Heart right ventricle (tissue), 16 donors: Measurements from ENCODE around the gene GRID1. TPM values are rescaled to one million over a fixed set of nuclear protein-coding genes. Genes with fewer than 3 reads are reported as not detected.
A peak's percentile ranks its signal among the peaks of the same experiment; 100 is the strongest.

ENCODE experiments used
- ATAC-seq, 8 donors: fragments of 200-7000 bp; cut with Tn5 transposase; one replicate each; pipeline ENCODE4 v1.9.1; 2020; ENCODE audit warnings: mild to moderate bottlenecking in 8 of 8, moderate library complexity in 8 of 8, moderate number of reproducible peaks in 1 of 8
- DNase-seq, 2 donors: peaks; one replicate each; pipeline ENCODE4 v3.0.0-alpha.2; 2020
- H3K27ac ChIP-seq, 10 donors: fragments of 200-600 bp; sonication (generic) in 2 of 10; one replicate each; pipeline versions ENCODE4 v1.5.0 to v1.8.0; 2020 to 2022; ENCODE audit warnings: mild to moderate bottlenecking in 3 of 10
- H3K27me3 ChIP-seq, 7 donors: fragments of 200-600 bp; one replicate each; pipeline ENCODE4 v1.8.0; 2021 to 2022; ENCODE audit warnings: mild to moderate bottlenecking in 2 of 7
- H3K36me3 ChIP-seq, 9 donors: fragments of 200-600 bp; sonication (generic) in 1 of 9; one replicate each; pipeline versions ENCODE4 v1.5.0 to v1.8.0; 2020 to 2022; ENCODE audit warnings: mild to moderate bottlenecking in 2 of 9
- H3K4me1 ChIP-seq, 9 donors: fragments of 200-600 bp; sonication (generic) in 1 of 9; one replicate each; pipeline versions ENCODE4 v1.5.0 to v1.8.0; 2020 to 2022; ENCODE audit warnings: mild to moderate bottlenecking in 4 of 9
- H3K4me3 ChIP-seq, 10 donors: fragments of 200-600 bp; sonication (generic) in 2 of 10; one replicate each; pipeline versions ENCODE4 v1.5.0 to v1.8.0; 2020 to 2022; ENCODE audit warnings: mild to moderate bottlenecking in 7 of 10, moderate library complexity in 2 of 10
- H3K9me3 ChIP-seq, 11 donors: fragments of 200-600 bp in 10 of 11; sonication (generic) in 2 of 11; one replicate each; pipeline versions ENCODE4 v1.5.0 to v1.8.0; 2013 to 2022; ENCODE audit warnings: mild to moderate bottlenecking in 2 of 11, control low read depth in 1 of 11, moderate library complexity in 1 of 11
- CTCF ChIP-seq, 9 donors: fragments of 200-600 bp; sonication (generic) in 2 of 9; IDR thresholded peaks; one replicate each; pipeline versions ENCODE4 v1.5.0 to v1.8.0; 2021 to 2022; ENCODE audit warnings: antibody characterized with exemption in 9 of 9, mild to moderate bottlenecking in 5 of 9, moderate library complexity in 1 of 9
- WGBS, 2 donors: extraction: QIAGEN DNeasy Blood & Tissue Kit; methylation state at CpG; one replicate each; pipeline ENCODE4 v1.1.7; 2013; ENCODE audit warnings: inconsistent platforms in 1 of 2; 5-methylcytosine and 5-hydroxymethylcytosine counted together
- intact Hi-C, 10 donors: fragments of 100-400 bp; cut with DNase I; formaldehyde crosslinking; loops; one replicate each; pipeline versions ENCODE4 v1.11.1 to v1.14.2; 2022
- polyA plus RNA-seq, 2 donors: library from polyadenylated mRNA; stranded (reverse); fragments of 200-250 nt; gene quantifications; one replicate each; pipeline ENCODE4 v1.2.3, GENCODE V29; 2013
- total RNA-seq, 10 donors: library from RNA; stranded (reverse); fragmentation: NEBNext Ultra II Directional in 3 of 10; extraction: Animal tissue kit (Norgen Biotek cat#: 25700) in 3 of 10; gene quantifications; one replicate each; pipeline versions ENCODE4 v1.2.1 to v1.2.4, GENCODE V29; 2021 to 2023
- donor health status: Arrhythmogenic right ventricular cardiomyopathy.
- donor health status: ischemic (EF 13 %, LVEDD 7.1; RV severe dilation, severe dysfunction).
- donor health status: healthy with polysubstance abuse.
- donor health status: DM: no; HTN: yes; CAD: no.
- donor health status: DM: no; HTN: no; CAD: no.
- donor health status: ischemic (EF 25% LVEDD 6.9; RV normal size, moderate dysfunction).
- donor health status: ischemic (EF 25% LVEDD 5.7; RV mildly dilated, moderate dysfunction).
- donor health status: healthy.
- donor health status: DM: yes; HTN: yes; CAD: no.
- donor health status: Ischemic cardiomyopathy.
- donor health status: ischemic (EF 35%, LVEDD 5.7; RV mildly dilated, moderate dysfunction).
- donor health status: nonischemic (EF 11% LVEDD 7.7; RV severe dilation, severe dysfunction).
- donor health status: DM: yes; HTN: yes; CAD: no.
- donor health status: PGD.
- donor health status: ischemic (EF 29% LVEDD 5.4; RV normal size, mild dysfunction).
- donor health status: nonischemic (EF 23%, LVEDD 6.1; RV moderate dilation, normal function).

Gene GRID1
- total and polyA plus RNA-seq, 12 donors: 0.44 to 3.4 (median 1.5) TPM

DNA sequence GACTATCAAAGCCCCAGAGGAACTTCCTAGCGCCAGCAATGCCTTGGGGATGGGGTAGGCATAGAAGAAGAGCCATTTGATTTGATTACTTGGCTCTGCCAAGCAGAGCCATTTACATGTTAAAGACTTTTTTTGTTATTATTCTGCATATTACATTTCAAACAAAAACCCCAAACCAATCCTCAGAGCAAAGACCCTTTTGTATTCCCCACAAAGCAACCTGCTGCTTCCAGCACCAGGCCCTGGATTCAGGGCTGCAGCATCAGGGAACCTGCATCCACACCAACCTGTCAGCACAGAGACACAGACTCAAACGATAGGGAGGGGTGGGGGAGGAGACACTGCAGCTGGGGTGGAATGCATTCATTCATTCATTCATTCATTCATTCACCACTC is 73.2 kb downstream of the GRID1 start:
- WGBS, 2 donors: 48 to 49% methylated on average over 2 of the region's 2 CpGs
- intact Hi-C loops: no loop called here
- no peaks in the 10 kb centered on the region for H3K4me1 ChIP-seq
- DNase-seq (no peak), ATAC-seq (no peak)
- no peak overlapping the region for H3K4me3 ChIP-seq
- no peaks in the 10 kb centered on the region for H3K36me3 ChIP-seq
- H3K9me3 ChIP-seq: no peaks in the 10 kb centered on the region
- peaks cover 0 to 4% (median 0%) of the 10 kb centered on the region in 7 donors for H3K27me3 ChIP-seq
- H3K27ac ChIP-seq: no peak overlapping the region
- no peak for TF ChIP-seq CTCF (IDR thresholded peaks at IDR 0.05)

GRCh38 chr10:86292462-86293395 is 73.9 kb downstream of the GRID1 start:
- Histone ChIP-seq H3K4me3 (no peak overlapping the region), H3K27ac (no peak overlapping the region), H3K4me1 (no peaks in the 10 kb centered on the region), H3K36me3 (no peaks in the 10 kb centered on the region), H3K27me3 (peaks cover 0 to 4% (median 0%) of the 10 kb centered on the region in 7 donors), H3K9me3 (no peaks in the 10 kb centered on the region)
- TF ChIP-seq CTCF (IDR thresholded peaks at IDR 0.05): no peak
- DNase-seq: peak in 1 of 2 donors; percentile 25
- 71 to 72% methylated on average over 13 of the region's 13 CpGs for WGBS, 2 donors
- intact Hi-C loops: no loop called here
- ATAC-seq: peak in 1 of 8 donors; percentile 21

DNA sequence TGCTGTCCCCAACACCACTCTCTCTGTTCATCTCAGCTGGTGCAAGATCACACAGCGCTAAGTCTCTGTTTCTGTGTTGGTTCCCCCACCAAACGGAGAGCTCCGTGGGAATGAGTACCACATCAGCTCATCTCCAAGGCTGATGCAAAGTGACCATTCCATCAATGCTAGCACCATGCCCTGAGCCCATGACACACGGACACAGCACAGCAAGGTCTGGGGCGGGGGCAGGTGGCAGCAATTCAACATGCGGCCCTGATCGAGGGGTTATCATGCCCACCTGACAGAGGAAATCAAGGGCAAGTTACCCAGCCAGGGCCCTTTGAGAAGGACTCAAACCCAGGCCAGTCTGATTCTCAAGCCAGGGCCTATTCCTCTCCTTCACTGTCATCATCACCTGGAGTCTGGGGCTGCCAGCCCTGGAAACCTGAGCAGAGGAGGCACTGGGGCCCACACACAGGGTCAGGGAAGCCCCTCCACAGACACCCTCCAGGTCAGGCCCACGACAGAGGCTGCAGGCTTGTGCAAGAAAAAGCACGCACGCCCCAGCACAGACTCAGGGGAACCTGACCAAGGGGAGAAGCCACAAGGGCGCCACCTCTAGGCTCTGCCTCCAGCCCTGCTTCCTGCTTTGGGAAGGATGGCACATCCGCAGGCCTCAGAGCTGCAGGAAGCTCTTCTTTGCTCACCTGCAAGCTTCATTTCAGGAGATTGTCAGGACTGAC is 74.8 kb downstream of the GRID1 start:
- no peak for TF ChIP-seq CTCF (IDR thresholded peaks at IDR 0.05)
- Histone ChIP-seq H3K9me3 (no peaks in the 10 kb centered on the region), H3K36me3 (no peaks in the 10 kb centered on the region), H3K4me3 (no peak overlapping the region), H3K4me1 (no peaks in the 10 kb centered on the region), H3K27me3 (peaks cover 0 to 4% (median 0%) of the 10 kb centered on the region in 7 donors), H3K27ac (no peak overlapping the region)
- DNase-seq: no peak
- ATAC-seq: peak in 1 of 8 donors; percentile 14
- WGBS, 2 donors: 68 to 71% methylated on average over 12 of the region's 12 CpGs
- intact Hi-C loops: no loop called here

DNA sequence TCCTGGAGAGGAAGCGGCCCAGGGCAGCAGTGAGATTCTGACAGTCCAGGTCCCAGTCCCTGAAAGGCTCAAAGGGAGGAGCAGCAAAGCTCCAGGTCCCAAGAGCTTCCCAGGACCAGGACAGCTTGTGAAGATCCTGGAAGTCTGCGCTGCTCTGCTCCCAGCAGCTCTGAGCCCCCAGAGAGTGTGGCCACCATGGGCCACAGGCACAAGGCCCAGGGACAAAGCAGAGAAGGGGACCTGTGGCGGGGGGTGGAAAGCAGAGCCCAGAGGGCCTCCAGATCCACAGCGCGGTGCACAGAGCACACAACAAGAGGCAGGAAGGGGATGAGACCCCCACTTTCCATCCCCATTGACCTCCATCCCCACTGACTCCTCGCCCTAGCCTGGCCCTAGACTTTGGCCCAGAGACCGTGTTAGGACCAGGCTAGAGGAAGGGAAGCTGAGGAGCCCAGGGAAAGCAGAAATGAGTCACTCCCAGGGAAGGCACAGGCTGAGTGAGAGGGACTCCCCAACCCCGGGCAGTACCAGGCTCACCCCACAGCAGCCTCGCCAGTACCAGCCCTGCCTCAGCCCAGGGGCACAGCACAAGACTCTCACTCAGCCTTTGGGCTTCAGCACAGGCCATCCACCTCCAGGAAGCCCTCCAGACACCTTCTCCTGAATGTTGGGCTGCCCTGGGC is 75.5 kb downstream of the GRID1 start:
- no peak for TF ChIP-seq CTCF (IDR thresholded peaks at IDR 0.05)

More for the DNA sequence above, 75.5 kb downstream of the GRID1 start:
- no peak for DNase-seq
- Histone ChIP-seq H3K27me3 (peaks cover 0 to 4% (median 0%) of the 10 kb centered on the region in 7 donors), H3K27ac (no peak overlapping the region), H3K4me1 (no peaks in the 10 kb centered on the region), H3K9me3 (no peaks in the 10 kb centered on the region), H3K36me3 (no peaks in the 10 kb centered on the region), H3K4me3 (no peak overlapping the region)
- peak in 1 of 8 donors; percentile 9 for ATAC-seq
- WGBS, 2 donors: 77 to 80% methylated on average over 9 of the region's 9 CpGs
- intact Hi-C loops: no loop called here
